DND-41 (cell line): ENCODE results near the gene RHBDD1.

Experiments used
- ATAC-seq: fragments of 200-7000 bp; cut with Tn5 transposase; 3 replicates; pipeline ENCODE4 v1.9.1; 2021; ENCODE audit warnings: low read depth; ENCODE audit not compliant: insufficient read depth
- DNase-seq: peaks from one replicate; pipeline ENCODE4 v3.0.0-alpha.2; 2020
- H2AFZ ChIP-seq: 2 replicates; pipeline ENCODE4 v1.6.0; 2012; ENCODE audit warnings: low read depth, low read length
- H3K27ac ChIP-seq: 2 replicates; pipeline ENCODE4 v1.5.1; 2012; ENCODE audit warnings: low read length, inconsistent platforms
- H3K27me3 ChIP-seq: fragments of 200-600 bp; sonication (generic); 2 replicates; pipeline ENCODE4 v1.6.0; 2012; ENCODE audit warnings: low read length, mild to moderate bottlenecking, inconsistent platforms; ENCODE audit not compliant: insufficient read depth, poor library complexity
- H3K36me3 ChIP-seq: 2 replicates; pipeline ENCODE4 v1.5.1; 2012; ENCODE audit warnings: low read length, inconsistent platforms; ENCODE audit not compliant: insufficient read depth
- H3K4me1 ChIP-seq: 2 replicates; pipeline ENCODE4 v1.5.1; 2012; ENCODE audit warnings: mild to moderate bottlenecking, low read length; ENCODE audit not compliant: insufficient read depth
- H3K4me2 ChIP-seq: 2 replicates; pipeline ENCODE4 v1.6.0; 2012; ENCODE audit warnings: mild to moderate bottlenecking, moderate library complexity, low read length, inconsistent platforms; ENCODE audit not compliant: insufficient read depth
- H3K4me3 ChIP-seq, 2 experiments: fragments of 200-600 bp in 1 of 2; shearing (Covaris generic) in 1 of 2; 2 replicates each; pipeline ENCODE4 v1.5.1; 2012 to 2016; ENCODE audit warnings: inconsistent platforms in 2 of 2, low read length in 2 of 2, mild to moderate bottlenecking in 2 of 2, low read depth in 1 of 2, moderate library complexity in 1 of 2
- H3K79me2 ChIP-seq: 2 replicates; pipeline ENCODE4 v1.6.0; 2012; ENCODE audit warnings: low read length, inconsistent platforms; ENCODE audit not compliant: insufficient read depth
- H3K9ac ChIP-seq: 2 replicates; pipeline ENCODE4 v1.6.0; 2012; ENCODE audit warnings: low read depth, mild to moderate bottlenecking, inconsistent platforms, low read length, moderate library complexity
- H3K9me3 ChIP-seq: 2 replicates; pipeline ENCODE4 v1.5.1; 2012; ENCODE audit warnings: low read length, moderate library complexity, mild to moderate bottlenecking, inconsistent platforms; ENCODE audit not compliant: insufficient read depth, severe bottlenecking
- H4K20me1 ChIP-seq: 2 replicates; pipeline ENCODE4 v1.6.0; 2012; ENCODE audit warnings: low read length; ENCODE audit not compliant: insufficient read depth
- EZH2 ChIP-seq: IDR thresholded peaks from 3 replicates; pipeline ENCODE4 v1.6.1; 2012; ENCODE audit warnings: borderline replicate concordance, low read depth, mild to moderate bottlenecking, moderate library complexity, low read length, inconsistent platforms; ENCODE audit not compliant: severe bottlenecking
- TF ChIP-seq, protein P1 (sequence below): IDR thresholded peaks from 2 replicates; pipeline ENCODE4 v1.5.1; 2012; ENCODE audit warnings: borderline replicate concordance, low read length, moderate library complexity, mild to moderate bottlenecking; ENCODE audit not compliant: poor library complexity, severe bottlenecking; ENCODE audit errors: extremely low read depth

Gene RHBDD1

DNA sequence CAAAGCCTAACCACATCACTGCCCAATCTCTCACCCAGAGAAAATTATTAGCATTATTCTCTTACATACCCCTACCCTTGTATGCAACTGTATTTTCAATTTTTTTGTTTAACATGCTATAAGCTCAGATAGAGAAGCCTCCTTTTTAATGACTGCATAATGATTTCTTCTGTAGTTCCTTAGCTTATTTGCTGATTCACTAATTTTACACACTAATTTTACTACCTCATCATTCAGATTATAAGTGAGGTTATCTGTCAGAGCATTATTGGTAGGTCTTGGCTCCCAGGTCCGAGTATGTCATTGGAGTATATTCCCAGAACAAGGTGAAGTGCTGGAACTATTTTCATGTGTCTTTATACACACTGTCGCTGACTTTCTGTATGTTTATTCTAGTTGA is 45.4 kb downstream of the RHBDD1 start:
- DNase-seq (no peak), ATAC-seq (no peak)
- Histone ChIP-seq H3K9ac (no peak overlapping the region), H3K36me3 (no peaks in the 10 kb centered on the region), H2AFZ (no peak overlapping the region), H3K4me2 (no peak overlapping the region), H3K4me1 (no peaks in the 10 kb centered on the region), H4K20me1 (no peaks in the 10 kb centered on the region), H3K79me2 (no peaks in the 10 kb centered on the region), H3K27ac (no peak overlapping the region), H3K4me3 (no peak overlapping the region), H3K27me3 (no peaks in the 10 kb centered on the region), H3K9me3 (no peaks in the 10 kb centered on the region)
- TF ChIP-seq, protein P1, sequence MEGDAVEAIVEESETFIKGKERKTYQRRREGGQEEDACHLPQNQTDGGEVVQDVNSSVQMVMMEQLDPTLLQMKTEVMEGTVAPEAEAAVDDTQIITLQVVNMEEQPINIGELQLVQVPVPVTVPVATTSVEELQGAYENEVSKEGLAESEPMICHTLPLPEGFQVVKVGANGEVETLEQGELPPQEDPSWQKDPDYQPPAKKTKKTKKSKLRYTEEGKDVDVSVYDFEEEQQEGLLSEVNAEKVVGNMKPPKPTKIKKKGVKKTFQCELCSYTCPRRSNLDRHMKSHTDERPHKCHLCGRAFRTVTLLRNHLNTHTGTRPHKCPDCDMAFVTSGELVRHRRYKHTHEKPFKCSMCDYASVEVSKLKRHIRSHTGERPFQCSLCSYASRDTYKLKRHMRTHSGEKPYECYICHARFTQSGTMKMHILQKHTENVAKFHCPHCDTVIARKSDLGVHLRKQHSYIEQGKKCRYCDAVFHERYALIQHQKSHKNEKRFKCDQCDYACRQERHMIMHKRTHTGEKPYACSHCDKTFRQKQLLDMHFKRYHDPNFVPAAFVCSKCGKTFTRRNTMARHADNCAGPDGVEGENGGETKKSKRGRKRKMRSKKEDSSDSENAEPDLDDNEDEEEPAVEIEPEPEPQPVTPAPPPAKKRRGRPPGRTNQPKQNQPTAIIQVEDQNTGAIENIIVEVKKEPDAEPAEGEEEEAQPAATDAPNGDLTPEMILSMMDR, result no peak
- TF ChIP-seq EZH2, result no peak

DNA sequence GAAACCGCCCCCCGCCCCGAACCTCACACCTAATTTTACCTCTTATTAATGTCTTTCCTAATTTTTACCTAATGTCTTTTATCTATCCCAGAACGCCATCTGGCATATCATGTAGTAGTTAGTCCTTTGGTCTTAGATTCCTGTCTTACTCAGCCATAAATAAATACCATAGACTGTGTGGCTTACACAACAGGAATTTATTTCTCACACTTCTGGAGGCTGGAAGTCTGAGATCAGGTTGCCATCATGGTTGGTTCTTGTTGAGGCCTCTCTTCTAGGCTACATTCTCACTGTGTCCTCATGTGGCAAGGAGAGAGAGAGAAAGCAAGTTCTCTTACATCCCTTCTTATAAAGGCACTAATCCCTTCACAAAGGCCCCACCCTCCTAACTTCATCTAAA is 46.8 kb downstream of the RHBDD1 start:
- H3K9me3 ChIP-seq, result no peaks in the 10 kb centered on the region

DNA sequence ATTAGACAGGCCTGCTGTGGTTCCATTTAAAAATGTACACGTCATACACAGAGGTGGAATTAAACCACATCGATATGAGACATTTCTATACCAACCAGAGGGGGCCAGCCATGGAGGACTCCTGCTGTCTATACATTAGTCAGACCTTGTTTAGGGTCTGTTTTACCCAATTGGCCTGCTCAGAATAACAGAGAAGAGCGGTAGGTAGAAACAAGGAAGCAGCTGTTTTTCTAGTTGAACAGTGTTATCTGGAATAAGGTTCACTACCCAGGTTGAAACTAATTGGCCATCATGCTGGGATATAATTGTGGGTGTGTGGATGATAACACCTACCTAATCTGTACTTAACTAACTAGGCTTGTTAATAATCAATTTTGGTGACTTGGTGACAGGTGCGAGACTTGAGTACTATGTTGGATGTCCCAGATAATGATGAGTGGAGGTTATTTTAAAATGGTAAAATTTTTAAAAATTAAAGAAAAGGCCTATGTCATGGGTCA is 47.5 kb downstream of the RHBDD1 start:
- H3K36me3 ChIP-seq, result no peaks in the 10 kb centered on the region
- no peak overlapping the region for H3K9ac ChIP-seq
- no peak overlapping the region for H2AFZ ChIP-seq
- no peaks in the 10 kb centered on the region for H3K9me3 ChIP-seq
- H4K20me1 ChIP-seq, result no peaks in the 10 kb centered on the region
- H3K4me2 ChIP-seq, result no peak overlapping the region
- no peak for ATAC-seq
- H3K4me1 ChIP-seq, result no peaks in the 10 kb centered on the region
- TF ChIP-seq EZH2, result no peak
- TF ChIP-seq, protein P1, result no peak
- no peaks in the 10 kb centered on the region for H3K27me3 ChIP-seq
- DNase-seq, result no peak
- H3K27ac ChIP-seq, result no peak overlapping the region
- no peak overlapping the region for H3K4me3 ChIP-seq
- no peaks in the 10 kb centered on the region for H3K79me2 ChIP-seq

More for the DNA sequence above, 46.8 kb downstream of the RHBDD1 start:
- no peak overlapping the region for H3K4me2 ChIP-seq
- H3K79me2 ChIP-seq, result no peaks in the 10 kb centered on the region
- H2AFZ ChIP-seq, result no peak overlapping the region
- no peaks in the 10 kb centered on the region for H3K36me3 ChIP-seq
- H3K4me1 ChIP-seq, result no peaks in the 10 kb centered on the region
- no peak for ATAC-seq
- no peak for DNase-seq
- no peak overlapping the region for H3K27ac ChIP-seq
- H3K4me3 ChIP-seq, result no peak overlapping the region
- no peak overlapping the region for H3K9ac ChIP-seq
- no peaks in the 10 kb centered on the region for H3K27me3 ChIP-seq
- TF ChIP-seq, protein P1, result no peak
- no peak for TF ChIP-seq EZH2
- no peaks in the 10 kb centered on the region for H4K20me1 ChIP-seq

DNA sequence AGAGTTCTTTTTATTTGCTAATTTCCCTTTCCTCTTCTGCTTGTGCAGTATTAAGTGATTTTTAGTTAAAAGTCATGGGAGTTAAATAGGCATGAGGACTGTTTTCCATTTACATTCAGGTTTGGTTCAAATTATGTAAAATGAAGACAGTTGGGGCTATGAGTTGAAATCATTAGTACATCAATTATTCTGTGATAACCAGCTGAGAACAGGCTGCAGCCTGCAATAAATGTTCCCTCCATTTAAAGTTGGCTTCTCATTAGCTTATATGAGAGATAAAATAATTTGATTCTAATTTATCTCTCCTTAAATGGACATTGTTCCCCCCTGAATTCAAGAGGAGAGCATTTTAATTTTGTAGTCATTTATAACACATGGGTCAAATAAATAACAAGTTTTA is 48.3 kb downstream of the RHBDD1 start:
- H3K36me3 ChIP-seq, result no peaks in the 10 kb centered on the region
- no peak overlapping the region for H3K27ac ChIP-seq
- no peak for ATAC-seq
- no peak for TF ChIP-seq EZH2
- TF ChIP-seq, protein P1, result no peak
- DNase-seq, result no peak
- no peaks in the 10 kb centered on the region for H3K27me3 ChIP-seq
- no peaks in the 10 kb centered on the region for H3K79me2 ChIP-seq
- no peaks in the 10 kb centered on the region for H3K9me3 ChIP-seq
- H3K4me3 ChIP-seq, result no peak overlapping the region
- H3K9ac ChIP-seq, result no peak overlapping the region
- H2AFZ ChIP-seq, result no peak overlapping the region
- no peak overlapping the region for H3K4me2 ChIP-seq
- no peaks in the 10 kb centered on the region for H3K4me1 ChIP-seq
- H4K20me1 ChIP-seq, result no peaks in the 10 kb centered on the region
